HG03558 (cell line): ENCODE results near the gene SLCO1A2.
"Not testable (repeated sequence)": the region's sequence is repeated elsewhere in the genome, so short reads cannot be mapped to it uniquely, and the experiment has no call there.

ENCODE experiments used
- ATAC-seq: cut with Tn5 transposase; IDR thresholded peaks from one replicate; pipeline ENCODE4 v1.9.1; 2021; ENCODE audit warnings: moderate number of reproducible peaks; ENCODE audit not compliant: unreplicated experiment; ENCODE audit errors: extremely low read depth

SLCO1A2 gene

GRCh38 chr12:21334771-21335325, at the start of gene SLCO1A2:
Gene SLCO1A2 (minus strand): TSS chr12:21334917. CDS start chr12:21334647, 270 bp downstream.
- ATAC-seq: no peak

- ATAC-seq: no peak
Observed at GRCh38 chr12:21384261-21384660, 49.5 kb upstream of the SLCO1A2 start.

GRCh38 chr12:21381320-21381719, 46.6 kb upstream of the SLCO1A2 start:
- ATAC-seq: not testable (repeated sequence)

GRCh38 chr12:21379218-21379617, 44.5 kb upstream of the SLCO1A2 start:
- ATAC-seq: no peak

- ATAC-seq: no peak
Observed at GRCh38 chr12:21372602-21373001, 37.9 kb upstream of the SLCO1A2 start, which contains the start of gene IAPP. Gene IAPP (plus strand): TSS chr12:21372902. CDS start chr12:21373352, 450 bp downstream.

- no peak for ATAC-seq
Observed at GRCh38 chr12:21370845-21371449, 36.2 kb upstream of the SLCO1A2 start.

GRCh38 chr12:21369141-21369980, 34.6 kb upstream of the SLCO1A2 start:
- ATAC-seq: no peak

- ATAC-seq: not testable (repeated sequence)
Observed at GRCh38 chr12:21360632-21361031, 25.9 kb upstream of the SLCO1A2 start.

GRCh38 chr12:21354641-21355040, 19.9 kb upstream of the SLCO1A2 start:
- ATAC-seq: no peak

GRCh38 chr12:21353948-21354347, 19.2 kb upstream of the SLCO1A2 start:
- ATAC-seq: no peak

- ATAC-seq: no peak
Observed at GRCh38 chr12:21353487-21353886, 18.8 kb upstream of the SLCO1A2 start.

- ATAC-seq: no peak
Observed at GRCh38 chr12:21350975-21351374, 16.3 kb upstream of the SLCO1A2 start.

- ATAC-seq: no peak
Observed at GRCh38 chr12:21346542-21347205, 12.0 kb upstream of the SLCO1A2 start.

GRCh38 chr12:21343636-21344035, 8.9 kb upstream of the SLCO1A2 start:
- no peak for ATAC-seq

- ATAC-seq: no peak
Observed at GRCh38 chr12:21341769-21342168, 7.1 kb upstream of the SLCO1A2 start.

- ATAC-seq: no peak
Observed at GRCh38 chr12:21340403-21340802, 5.7 kb upstream of the SLCO1A2 start.

GRCh38 chr12:21339921-21340320, 5.2 kb upstream of the SLCO1A2 start:
- ATAC-seq: no peak

GRCh38 chr12:21337959-21338744, 3.4 kb upstream of the SLCO1A2 start:
- no peak for ATAC-seq

- no peak for ATAC-seq
Observed at GRCh38 chr12:21337453-21337852, 2.7 kb upstream of the SLCO1A2 start.

- no peak for ATAC-seq
Observed at GRCh38 chr12:21336656-21337055, 1.9 kb upstream of the SLCO1A2 start.
